Measurements from ENCODE around the gene KLHL26. TPM values are rescaled to one million over a fixed set of nuclear protein-coding genes. Genes with fewer than 3 reads are reported as not detected.

The KLHL26 gene
- total and polyA plus RNA-seq, 7 experiments from 2014 or later: 3.7 to 16.3 (median 10.5) TPM

GRCh38 chr19:18670312-18670711 lies 33.5 kb downstream of the KLHL26 start:
- no peak overlapping the region for H3K27ac Mint-ChIP-seq
- Histone ChIP-seq H3K9me3 (ENCODE audit: control insufficient read depth in 2 of 3, low read length in 3 of 3) (no peaks in the 10 kb centered on the region), H3K27me3 (ENCODE audit: control insufficient read depth in 2 of 2, insufficient read depth in 2 of 2, low read length in 2 of 2) (no peaks in the 10 kb centered on the region), H3K36me3 (ENCODE audit: control insufficient read depth in 2 of 3, insufficient read depth in 3 of 3, low read length in 3 of 3) (peaks cover 0 to 49% (median 6%) of the 10 kb centered on the region in 3 experiments), H3K27ac (ENCODE audit: low read depth, low read length) (no peak overlapping the region), H3K4me3 (ENCODE audit: low read length) (no peak overlapping the region), H3K4me1 (ENCODE audit: control insufficient read depth in 2 of 2, insufficient read depth in 2 of 2, low read length in 2 of 2) (no peaks in the 10 kb centered on the region)
- ChIA-PET CTCF (no interaction called here), POLR2A (no interaction called here)
- peaks cover 0 to 8% (median 0%) of the 10 kb centered on the region in 7 donors for H3K4me1 Mint-ChIP-seq
- H3K9me3 Mint-ChIP-seq: no peaks in the 10 kb centered on the region
- DNase-seq (no peak), ATAC-seq (no peak)
- intact Hi-C loops (cut with micrococcal nuclease): loop anchor here in 1 of 2 donors (10.0 kb wide), 1 partner anchor 206 kb away; no protein-coding TSS in a partner anchor
- no peaks in the 10 kb centered on the region for H3K27me3 Mint-ChIP-seq
- H3K36me3 Mint-ChIP-seq: peaks cover 0 to 15% (median 4%) of the 10 kb centered on the region in 5 donors
- H3K4me3 Mint-ChIP-seq: no peak overlapping the region

DNA sequence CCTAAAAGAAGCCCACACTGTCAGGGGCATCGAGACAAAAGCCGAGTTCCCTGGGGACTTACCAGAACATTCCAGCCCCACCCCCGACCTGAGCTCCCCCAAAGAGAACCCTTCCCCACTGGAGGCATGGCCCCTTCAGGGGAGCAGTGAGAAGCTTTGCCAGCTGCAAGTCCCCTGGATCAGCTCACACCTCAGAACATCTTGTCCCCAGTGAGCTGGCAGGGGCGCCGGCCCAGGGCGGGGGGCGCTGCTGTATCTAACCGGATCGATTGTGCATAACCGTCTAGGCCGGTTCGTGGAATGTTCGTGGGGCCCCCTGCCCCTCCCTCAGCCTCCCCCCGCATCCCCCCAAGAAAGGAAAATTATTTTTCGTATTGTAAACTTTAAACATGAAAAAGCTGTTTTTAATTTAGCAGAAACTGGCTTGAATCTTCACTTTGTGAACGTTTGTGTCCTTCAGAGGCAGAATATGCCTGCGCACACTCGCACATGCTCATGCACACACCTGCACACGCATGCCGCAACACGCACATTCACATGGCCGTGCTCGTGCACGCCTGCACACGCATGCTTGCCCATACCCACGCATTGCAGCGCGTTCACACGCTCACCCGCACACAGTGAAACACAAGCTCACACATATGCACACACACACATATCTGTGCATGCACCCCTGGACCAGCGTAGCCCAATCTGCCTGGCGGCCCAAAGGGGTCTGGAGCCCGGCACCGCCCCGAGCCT lies 34.6 kb downstream of the KLHL26 start:
- H3K27ac Mint-ChIP-seq: no peak overlapping the region
- no peak for DNase-seq
- H3K27me3 Mint-ChIP-seq: no peaks in the 10 kb centered on the region
- Histone ChIP-seq H3K4me3 (ENCODE audit: low read length) (no peak overlapping the region), H3K9me3 (ENCODE audit: control insufficient read depth in 2 of 3, low read length in 3 of 3) (no peaks in the 10 kb centered on the region), H3K4me1 (ENCODE audit: control insufficient read depth in 2 of 2, insufficient read depth in 2 of 2, low read length in 2 of 2) (no peaks in the 10 kb centered on the region), H3K27ac (ENCODE audit: low read depth, low read length) (no peak overlapping the region), H3K36me3 (ENCODE audit: control insufficient read depth in 2 of 3, insufficient read depth in 3 of 3, low read length in 3 of 3) (peaks cover 0 to 43% (median 6%) of the 10 kb centered on the region in 3 experiments), H3K27me3 (ENCODE audit: control insufficient read depth in 2 of 2, insufficient read depth in 2 of 2, low read length in 2 of 2) (no peaks in the 10 kb centered on the region)
- POLR2A ChIA-PET: no interaction called here
- H3K4me3 Mint-ChIP-seq: no peak overlapping the region
- no peaks in the 10 kb centered on the region for H3K9me3 Mint-ChIP-seq
- CTCF ChIA-PET: no interaction called here
- H3K4me1 Mint-ChIP-seq: peaks cover 0 to 8% (median 0%) of the 10 kb centered on the region in 7 donors
- no peak for ATAC-seq
- intact Hi-C loops (cut with micrococcal nuclease): loop anchor here in 1 of 2 donors (10.0 kb wide), 1 partner anchor 207 kb away; no protein-coding TSS in a partner anchor
- H3K36me3 Mint-ChIP-seq: peaks cover 0 to 15% (median 4%) of the 10 kb centered on the region in 5 donors

GRCh38 chr19:18672044-18672451 lies 35.2 kb downstream of the KLHL26 start:
- no peak overlapping the region for H3K4me3 ChIP-seq (ENCODE audit: low read length)
- Mint-ChIP-seq H3K9me3 (no peaks in the 10 kb centered on the region), H3K4me3 (no peak overlapping the region), H3K27me3 (no peaks in the 10 kb centered on the region), H3K4me1 (peaks cover 0 to 8% (median 0%) of the 10 kb centered on the region in 7 donors), H3K36me3 (peaks cover 0 to 15% (median 4%) of the 10 kb centered on the region in 5 donors), H3K27ac (no peak overlapping the region)
- no peak overlapping the region for H3K27ac ChIP-seq (ENCODE audit: low read depth, low read length)
- POLR2A ChIA-PET: no interaction called here
- CTCF ChIA-PET: no interaction called here
- DNase-seq (no peak), ATAC-seq (no peak)
- H3K27me3 ChIP-seq (ENCODE audit: control insufficient read depth in 2 of 2, insufficient read depth in 2 of 2, low read length in 2 of 2): no peaks in the 10 kb centered on the region
- no peaks in the 10 kb centered on the region for H3K4me1 ChIP-seq (ENCODE audit: control insufficient read depth in 2 of 2, insufficient read depth in 2 of 2, low read length in 2 of 2)
- H3K36me3 ChIP-seq (ENCODE audit: control insufficient read depth in 2 of 3, insufficient read depth in 3 of 3, low read length in 3 of 3): peaks cover 0 to 42% (median 6%) of the 10 kb centered on the region in 3 experiments
- H3K9me3 ChIP-seq (ENCODE audit: control insufficient read depth in 2 of 3, low read length in 3 of 3): no peaks in the 10 kb centered on the region
- intact Hi-C loops (cut with micrococcal nuclease): loop anchor here in 1 of 2 donors (10.0 kb wide), 1 partner anchor 207 kb away; no protein-coding TSS in a partner anchor

DNA sequence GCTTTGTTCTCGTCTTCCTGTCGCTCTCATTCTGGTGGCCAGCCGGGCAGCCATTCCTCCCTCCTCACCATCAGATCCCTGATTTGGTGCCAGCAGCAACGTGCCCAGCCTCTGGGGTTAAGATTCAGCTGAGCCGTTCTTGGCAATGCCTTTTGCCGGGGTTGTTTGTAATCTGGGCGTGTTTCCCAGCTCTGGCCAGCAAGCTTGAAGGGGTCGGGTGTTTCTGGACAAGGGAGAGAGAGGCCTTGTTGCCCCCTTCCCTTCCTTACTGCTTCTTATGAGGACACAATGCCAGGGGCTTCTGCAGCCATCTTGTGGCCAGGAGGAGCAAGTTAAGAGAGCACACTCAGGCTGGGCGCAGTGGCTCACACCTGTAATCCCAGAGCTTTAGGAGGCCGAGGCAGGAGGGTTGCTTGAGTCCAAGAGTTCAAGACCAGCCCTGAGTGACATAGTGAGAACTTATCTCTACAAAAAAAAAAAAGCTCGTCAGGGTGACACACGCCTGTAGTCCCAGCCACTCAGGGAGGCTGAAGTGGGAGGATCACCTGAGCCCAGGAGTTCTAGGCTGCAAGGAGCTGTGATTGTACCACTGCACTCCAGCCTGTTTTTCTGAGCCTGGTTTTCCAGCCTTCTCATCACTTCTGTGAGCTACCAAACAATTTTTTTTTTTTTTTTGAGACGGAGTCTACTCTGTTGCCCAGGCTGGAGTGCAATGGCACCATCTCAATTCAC lies 35.9 kb downstream of the KLHL26 start:
- intact Hi-C loops (cut with micrococcal nuclease): loop anchor here in 1 of 2 donors (10.0 kb wide), 1 partner anchor 208 kb away; no protein-coding TSS in a partner anchor

DNA sequence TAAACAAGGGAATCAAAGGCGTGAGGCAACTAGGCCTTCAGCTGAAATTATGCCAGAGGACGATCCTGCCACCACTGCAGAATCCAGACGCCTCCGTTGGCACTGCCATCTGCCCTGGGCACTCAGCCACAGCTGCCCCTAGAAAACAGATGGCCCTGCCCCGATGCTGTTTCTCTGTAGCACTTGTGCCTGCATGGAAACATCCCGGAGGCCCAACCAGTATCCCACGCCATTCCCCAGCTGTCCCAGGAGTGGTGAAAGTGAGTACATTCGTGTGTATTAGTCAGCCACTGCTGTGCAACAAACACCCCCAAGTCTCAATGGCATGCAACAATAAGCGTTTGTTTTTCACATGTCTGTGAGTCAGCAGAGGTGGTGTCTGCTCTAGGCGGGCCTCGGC lies 37.8 kb downstream of the KLHL26 start:
- no peak for ATAC-seq
- POLR2A ChIA-PET: no interaction called here
- intact Hi-C loops (cut with micrococcal nuclease): loop anchor here (1.0 to 10.0 kb wide), 2 partner anchors 80 to 210 kb away; no protein-coding TSS in a partner anchor
- DNase-seq: no peak
- H3K9me3 ChIP-seq (ENCODE audit: control insufficient read depth in 2 of 3, low read length in 3 of 3): no peaks in the 10 kb centered on the region
- CTCF ChIA-PET: interaction anchor here (0.8 kb wide), 1 partner anchor 18 kb away, joined by 4 read pairs; no protein-coding TSS in a partner anchor
- no peak overlapping the region for H3K4me3 ChIP-seq (ENCODE audit: low read length)
- H3K27me3 Mint-ChIP-seq: no peaks in the 10 kb centered on the region
- no peak overlapping the region for H3K27ac Mint-ChIP-seq
- H3K4me1 ChIP-seq (ENCODE audit: control insufficient read depth in 2 of 2, insufficient read depth in 2 of 2, low read length in 2 of 2): no peaks in the 10 kb centered on the region
- peaks cover 0 to 8% (median 0%) of the 10 kb centered on the region in 7 donors for H3K4me1 Mint-ChIP-seq
- H3K36me3 Mint-ChIP-seq: peaks cover 0 to 7% (median 4%) of the 10 kb centered on the region in 5 donors
- H3K27ac ChIP-seq (ENCODE audit: low read depth, low read length): no peak overlapping the region
- no peaks in the 10 kb centered on the region for H3K9me3 Mint-ChIP-seq
- H3K4me3 Mint-ChIP-seq: no peak overlapping the region
- H3K27me3 ChIP-seq (ENCODE audit: control insufficient read depth in 2 of 2, insufficient read depth in 2 of 2, low read length in 2 of 2): no peaks in the 10 kb centered on the region
- H3K36me3 ChIP-seq (ENCODE audit: control insufficient read depth in 2 of 3, insufficient read depth in 3 of 3, low read length in 3 of 3): peaks cover 0 to 16% (median 0%) of the 10 kb centered on the region in 3 experiments

More for the DNA sequence above, 35.9 kb downstream of the KLHL26 start:
- H3K36me3 Mint-ChIP-seq: peaks cover 0 to 9% (median 4%) of the 10 kb centered on the region in 5 donors
- ChIA-PET CTCF (interaction anchor here (0.6 to 0.9 kb wide), 2 partner anchors 68 to 78 kb away, joined by 3 read pairs; no protein-coding TSS in a partner anchor), POLR2A (interaction anchor here (0.5 to 0.7 kb wide), 2 partner anchors 9 to 34 kb away, joined by 3 read pairs; no protein-coding TSS in a partner anchor)
- H3K36me3 ChIP-seq (ENCODE audit: control insufficient read depth in 2 of 3, insufficient read depth in 3 of 3, low read length in 3 of 3): peaks cover 0 to 35% (median 6%) of the 10 kb centered on the region in 3 experiments
- no peak overlapping the region for H3K27ac Mint-ChIP-seq
- no peaks in the 10 kb centered on the region for H3K27me3 ChIP-seq (ENCODE audit: control insufficient read depth in 2 of 2, insufficient read depth in 2 of 2, low read length in 2 of 2)
- peaks cover 0 to 8% (median 0%) of the 10 kb centered on the region in 7 donors for H3K4me1 Mint-ChIP-seq
- no peaks in the 10 kb centered on the region for H3K4me1 ChIP-seq (ENCODE audit: control insufficient read depth in 2 of 2, insufficient read depth in 2 of 2, low read length in 2 of 2)
- no peaks in the 10 kb centered on the region for H3K27me3 Mint-ChIP-seq
- no peak for DNase-seq
- H3K27ac ChIP-seq (ENCODE audit: low read depth, low read length): no peak overlapping the region
- no peaks in the 10 kb centered on the region for H3K9me3 Mint-ChIP-seq
- no peak overlapping the region for H3K4me3 Mint-ChIP-seq
- H3K9me3 ChIP-seq (ENCODE audit: control insufficient read depth in 2 of 3, low read length in 3 of 3): no peaks in the 10 kb centered on the region
- ATAC-seq: no peak
- no peak overlapping the region for H3K4me3 ChIP-seq (ENCODE audit: low read length)

GRCh38 chr19:18675779-18676178 lies 39.0 kb downstream of the KLHL26 start:
- Mint-ChIP-seq H3K36me3 (no peaks in the 10 kb centered on the region), H3K9me3 (no peaks in the 10 kb centered on the region), H3K27ac (no peak overlapping the region), H3K27me3 (no peaks in the 10 kb centered on the region), H3K4me3 (no peak overlapping the region), H3K4me1 (no peaks in the 10 kb centered on the region)
- Histone ChIP-seq H3K4me3 (ENCODE audit: low read length) (no peak overlapping the region), H3K27ac (ENCODE audit: low read depth, low read length) (no peak overlapping the region), H3K36me3 (ENCODE audit: control insufficient read depth in 2 of 3, insufficient read depth in 3 of 3, low read length in 3 of 3) (peaks cover 0 to 5% (median 0%) of the 10 kb centered on the region in 3 experiments), H3K9me3 (ENCODE audit: control insufficient read depth in 2 of 3, low read length in 3 of 3) (no peaks in the 10 kb centered on the region), H3K27me3 (ENCODE audit: control insufficient read depth in 2 of 2, insufficient read depth in 2 of 2, low read length in 2 of 2) (no peaks in the 10 kb centered on the region), H3K4me1 (ENCODE audit: control insufficient read depth in 2 of 2, insufficient read depth in 2 of 2, low read length in 2 of 2) (no peaks in the 10 kb centered on the region)
- intact Hi-C loops (cut with micrococcal nuclease): loop anchor here (1.0 to 10.0 kb wide), 2 partner anchors 81 to 211 kb away; no protein-coding TSS in a partner anchor
- ATAC-seq (no peak), DNase-seq (peak in 4 of 9 donors; percentile 15 to 33 (median 22))
- POLR2A ChIA-PET: no interaction called here
- CTCF ChIA-PET: interaction anchor here (0.7 to 0.8 kb wide), 2 partner anchors 76 to 155 kb away, joined by 3 to 5 read pairs; no protein-coding TSS in a partner anchor
